Right lobe of liver (tissue), 4 donors: Measurements from ENCODE around the gene BPIFB3.
"Not testable (repeated sequence)": the region's sequence is repeated elsewhere in the genome, so short reads cannot be mapped to it uniquely, and the experiment has no call there.

Experiments used
- POLR2A ChIP-seq: fragments of 450-650 bp; IDR thresholded peaks from one replicate; pipeline ENCODE4 v1.6.1; 2017; ENCODE audit warnings: antibody characterized with exemption, mild to moderate bottlenecking
- TF ChIP-seq, protein P1 (sequence below), 4 donors: fragments of 200-600 bp in 3 of 4; fragments of 450-650 bp in 1 of 4; IDR thresholded peaks; one replicate each; pipeline versions ENCODE4 v1.5.1 to v1.8.0; 2016 to 2022; ENCODE audit warnings: antibody characterized with exemption in 4 of 4, mild to moderate bottlenecking in 2 of 4
- donor health status: DM: no; HTN: no; CAD: no.
- donor health status: DM: no; HTN: no; CAD: no.
- donor health status: DM: no; HTN: yes; CAD: no.

DNA sequence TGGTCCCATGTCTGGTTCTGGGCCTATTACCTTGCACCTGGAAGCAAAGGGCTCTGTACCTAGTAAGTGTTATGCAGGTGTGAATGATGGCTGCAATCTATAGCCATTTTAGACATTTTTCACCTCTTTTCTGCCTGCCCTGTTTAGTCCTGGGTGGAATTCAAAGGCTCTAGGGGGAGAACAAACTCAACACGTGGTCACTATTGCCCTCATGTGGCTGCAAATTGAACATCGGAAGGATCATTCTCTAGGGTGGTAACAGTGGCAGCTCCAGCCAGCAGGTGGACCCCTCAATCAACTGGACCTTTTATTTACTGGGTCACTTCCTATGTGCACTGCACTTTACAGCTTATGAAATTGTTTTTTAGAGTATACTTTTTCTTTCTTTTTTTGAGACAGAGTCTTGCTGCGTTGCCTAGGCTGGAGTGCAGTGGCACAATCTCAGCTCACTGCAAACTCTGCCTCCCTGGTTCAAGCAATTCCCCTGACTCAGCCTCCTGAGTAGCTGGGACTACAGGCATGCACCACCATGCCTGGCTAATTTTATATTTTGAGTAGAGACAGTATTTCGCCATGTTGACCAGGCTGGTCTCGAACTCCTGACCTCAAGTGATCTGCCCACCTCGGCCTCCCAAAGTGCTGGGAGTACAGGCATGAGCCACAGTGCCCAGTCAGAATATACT is 42.3 kb downstream of the BPIFB3 start:
- TF ChIP-seq, protein P1, sequence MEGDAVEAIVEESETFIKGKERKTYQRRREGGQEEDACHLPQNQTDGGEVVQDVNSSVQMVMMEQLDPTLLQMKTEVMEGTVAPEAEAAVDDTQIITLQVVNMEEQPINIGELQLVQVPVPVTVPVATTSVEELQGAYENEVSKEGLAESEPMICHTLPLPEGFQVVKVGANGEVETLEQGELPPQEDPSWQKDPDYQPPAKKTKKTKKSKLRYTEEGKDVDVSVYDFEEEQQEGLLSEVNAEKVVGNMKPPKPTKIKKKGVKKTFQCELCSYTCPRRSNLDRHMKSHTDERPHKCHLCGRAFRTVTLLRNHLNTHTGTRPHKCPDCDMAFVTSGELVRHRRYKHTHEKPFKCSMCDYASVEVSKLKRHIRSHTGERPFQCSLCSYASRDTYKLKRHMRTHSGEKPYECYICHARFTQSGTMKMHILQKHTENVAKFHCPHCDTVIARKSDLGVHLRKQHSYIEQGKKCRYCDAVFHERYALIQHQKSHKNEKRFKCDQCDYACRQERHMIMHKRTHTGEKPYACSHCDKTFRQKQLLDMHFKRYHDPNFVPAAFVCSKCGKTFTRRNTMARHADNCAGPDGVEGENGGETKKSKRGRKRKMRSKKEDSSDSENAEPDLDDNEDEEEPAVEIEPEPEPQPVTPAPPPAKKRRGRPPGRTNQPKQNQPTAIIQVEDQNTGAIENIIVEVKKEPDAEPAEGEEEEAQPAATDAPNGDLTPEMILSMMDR (IDR thresholded peaks at IDR 0.05): peak; percentile 76 to 98 (median 94)
- not testable (repeated sequence) for TF ChIP-seq POLR2A
